ENCODE measurements around the gene HPS5.

The HPS5 gene

GRCh38 chr11:18317551-18317950 is 4.4 kb downstream of the HPS5 start:
- DNase-seq (ENCODE audit: low spot score): no peak

GRCh38 chr11:18315893-18316292 is 6.0 kb downstream of the HPS5 start:
- no peak for DNase-seq (ENCODE audit: low spot score)

DNA sequence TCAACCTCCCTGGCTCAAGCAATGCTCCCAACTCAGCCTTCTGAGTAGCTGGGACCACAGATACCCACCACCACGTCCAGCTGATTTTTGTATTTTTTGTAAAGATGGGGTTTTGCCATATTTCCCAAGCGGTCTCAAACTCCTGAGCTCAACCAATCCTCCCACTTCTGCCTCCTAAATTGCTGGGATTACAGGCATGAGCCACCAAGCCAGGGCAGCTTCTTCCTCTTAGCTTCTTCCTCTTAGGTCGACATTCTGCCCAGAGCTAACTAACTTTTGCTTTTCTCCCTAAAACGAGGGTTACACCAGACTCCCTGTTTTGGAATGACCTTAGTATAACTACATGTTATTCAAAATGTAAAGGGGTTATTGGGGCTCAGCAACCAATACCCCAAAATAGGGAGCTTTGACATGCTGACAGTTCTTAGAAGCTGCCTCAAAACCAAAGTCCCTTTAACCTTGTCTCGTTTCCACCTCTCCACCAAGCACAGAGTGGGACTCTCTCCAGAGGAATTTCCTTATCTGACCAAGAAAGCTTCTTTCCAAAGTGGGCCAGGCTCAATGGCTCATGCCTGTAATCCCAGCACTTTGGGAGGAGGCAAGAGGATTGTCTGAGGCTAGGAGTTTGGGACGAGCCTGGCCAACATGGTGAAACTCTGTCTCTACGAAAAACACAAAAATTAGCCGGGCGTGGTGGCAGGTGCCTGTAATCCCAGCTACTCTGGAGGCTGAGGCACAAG is 7.0 kb downstream of the HPS5 start:
- no peak for DNase-seq (ENCODE audit: low spot score)

- DNase-seq (ENCODE audit: low spot score): no peak
Measured at GRCh38 chr11:18313965-18314763, 7.8 kb downstream of the HPS5 start.

GRCh38 chr11:18312663-18313420 is 9.1 kb downstream of the HPS5 start:
- peak; percentile 55 for DNase-seq (ENCODE audit: low spot score)

- peak; percentile 81 for DNase-seq (ENCODE audit: low spot score)
Measured at GRCh38 chr11:18312012-18312411, 9.9 kb downstream of the HPS5 start.

DNA sequence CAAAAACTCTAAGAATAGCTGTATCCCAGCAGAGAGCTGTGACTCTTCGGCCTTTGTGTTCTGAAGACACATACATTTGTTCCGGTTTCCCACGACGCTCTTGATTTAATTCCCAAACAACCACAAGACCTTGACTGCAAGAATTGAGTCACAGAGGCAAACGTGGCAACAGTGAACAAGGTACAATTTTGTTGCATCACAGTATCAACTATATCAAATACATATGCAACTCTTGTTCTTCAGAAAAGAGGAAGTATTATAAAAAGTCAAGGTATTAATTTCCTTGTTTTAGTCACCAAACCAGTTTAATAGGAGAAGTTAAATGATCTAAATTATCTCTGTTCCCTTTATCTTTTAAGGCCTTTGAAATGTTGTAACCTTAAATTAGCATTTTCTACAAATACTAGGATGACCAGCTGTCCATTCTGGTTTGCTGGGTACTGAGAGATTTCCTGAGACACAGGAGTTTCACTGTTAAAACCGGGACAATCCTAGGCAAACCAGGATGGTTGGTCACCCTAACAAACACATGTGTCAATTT is 11.1 kb downstream of the HPS5 start:
- no peak for DNase-seq (ENCODE audit: low spot score)

GRCh38 chr11:18309691-18310090 is 12.2 kb downstream of the HPS5 start:
- DNase-seq (ENCODE audit: low spot score): no peak

GRCh38 chr11:18308242-18308641 is 13.7 kb downstream of the HPS5 start:
- DNase-seq (ENCODE audit: low spot score): no peak

- no peak for DNase-seq (ENCODE audit: low spot score)
Measured at GRCh38 chr11:18307461-18308139, 14.3 kb downstream of the HPS5 start.

- DNase-seq (ENCODE audit: low spot score): no peak
Measured at GRCh38 chr11:18304745-18305144, 17.2 kb downstream of the HPS5 start.

DNA sequence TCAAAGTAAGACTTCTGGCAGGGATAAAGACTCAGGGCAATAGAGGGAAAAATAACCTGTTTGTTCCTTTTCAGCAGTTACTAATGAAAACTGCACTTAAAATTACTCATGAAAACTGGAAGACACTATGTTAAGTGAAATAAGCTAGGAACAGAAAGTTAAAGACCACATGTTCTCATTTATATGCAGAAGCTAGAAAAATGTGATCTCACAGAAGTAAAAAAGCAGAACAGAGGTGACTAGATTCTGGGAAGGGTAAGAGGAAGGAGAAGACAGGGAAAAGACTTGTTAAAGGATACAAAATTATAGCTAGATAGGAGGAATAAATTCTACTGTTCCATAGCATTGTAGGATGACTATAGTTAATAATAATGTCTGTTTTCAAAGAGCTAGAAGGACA is 22.2 kb downstream of the HPS5 start:
- DNase-seq (ENCODE audit: low spot score): no peak

GRCh38 chr11:18295316-18295715 is 26.6 kb downstream of the HPS5 start:
- DNase-seq (ENCODE audit: low spot score): peak; percentile 60

DNA sequence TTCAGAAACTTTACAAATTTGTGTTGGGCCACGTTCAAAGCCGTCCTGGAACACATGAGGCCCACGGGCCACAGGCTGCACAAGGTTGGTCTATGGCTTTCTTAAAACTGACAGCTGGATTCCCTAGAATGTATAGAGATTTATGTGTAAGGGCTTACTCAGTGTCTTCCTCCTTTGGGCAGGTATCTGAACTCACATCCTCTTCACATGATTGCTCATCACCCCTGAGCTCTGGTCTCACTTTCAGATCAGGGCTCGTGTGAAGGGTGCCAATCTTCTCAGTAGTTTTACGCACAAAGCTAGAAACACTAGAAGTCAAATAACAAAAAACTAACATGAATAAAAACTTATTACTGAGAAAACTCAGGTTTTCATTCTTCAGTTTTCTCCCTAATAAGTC is 27.1 kb downstream of the HPS5 start:
- DNase-seq (ENCODE audit: low spot score): no peak

GRCh38 chr11:18288911-18289310 is 33.0 kb downstream of the HPS5 start:
- DNase-seq (ENCODE audit: low spot score): no peak

DNA sequence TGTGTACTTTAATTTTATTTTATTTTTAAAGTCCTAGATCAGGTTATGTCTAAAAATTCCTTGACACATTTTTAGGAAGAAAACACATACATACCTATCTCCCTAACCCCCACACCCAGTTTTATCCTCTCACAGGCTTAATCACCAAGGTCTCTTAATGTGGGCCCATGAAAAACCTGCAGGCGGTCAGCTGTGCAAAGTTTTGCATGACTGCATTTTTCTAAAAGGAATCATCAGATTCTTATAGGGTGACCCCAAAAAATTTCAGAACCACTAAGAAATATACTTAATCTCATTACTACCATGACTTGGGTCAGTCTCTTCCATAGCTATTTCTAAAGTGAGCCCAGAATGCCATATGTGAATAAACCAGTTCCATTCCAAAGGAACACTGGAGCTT is 36.1 kb downstream of the HPS5 start:
- DNase-seq (ENCODE audit: low spot score): no peak

DNA sequence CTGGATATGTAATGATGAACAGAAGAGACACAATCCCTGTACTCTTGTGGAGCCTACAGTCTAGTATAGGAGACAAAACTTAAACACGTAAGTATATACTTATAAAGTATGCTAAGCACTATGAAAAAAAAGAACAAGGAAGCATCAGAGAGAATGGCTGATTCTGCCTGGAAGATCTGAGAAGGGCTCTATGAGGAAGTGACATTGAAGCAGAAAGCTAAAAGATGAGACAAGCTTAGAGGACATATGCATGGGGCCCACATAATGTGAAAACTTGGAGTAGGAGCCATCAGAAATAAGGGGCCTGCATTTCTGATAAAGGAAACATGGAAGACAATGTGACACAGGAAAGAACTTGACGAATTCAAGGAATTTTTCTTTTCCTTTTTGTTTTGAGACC is 39.3 kb downstream of the HPS5 start:
- DNase-seq (ENCODE audit: low spot score): no peak

GRCh38 chr11:18280438-18281045 is 41.4 kb downstream of the HPS5 start:
- DNase-seq (ENCODE audit: low spot score): no peak

GRCh38 chr11:18277565-18278271 is 44.2 kb downstream of the HPS5 start:
- no peak for DNase-seq (ENCODE audit: low spot score)

DNA sequence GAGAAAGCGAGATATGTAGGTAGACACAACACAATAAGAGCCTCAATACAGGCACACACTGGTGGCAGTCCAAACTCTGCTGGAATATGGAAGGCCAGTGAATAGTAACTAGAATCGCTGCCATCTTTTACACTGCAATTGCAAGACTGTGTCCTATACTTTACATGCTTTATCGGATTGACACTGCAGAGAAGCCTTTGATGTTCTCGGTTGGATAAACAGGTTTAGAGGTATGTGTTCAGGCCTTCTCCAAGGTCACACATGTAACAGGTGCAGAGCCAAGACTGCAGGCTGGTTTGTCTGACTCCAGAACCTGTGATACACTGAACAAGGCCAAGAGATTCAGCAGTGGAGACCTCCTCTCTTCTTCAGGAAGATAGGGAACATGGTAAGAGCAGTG is 50.7 kb downstream of the HPS5 start:
- no peak for DNase-seq (ENCODE audit: low spot score)

DNA sequence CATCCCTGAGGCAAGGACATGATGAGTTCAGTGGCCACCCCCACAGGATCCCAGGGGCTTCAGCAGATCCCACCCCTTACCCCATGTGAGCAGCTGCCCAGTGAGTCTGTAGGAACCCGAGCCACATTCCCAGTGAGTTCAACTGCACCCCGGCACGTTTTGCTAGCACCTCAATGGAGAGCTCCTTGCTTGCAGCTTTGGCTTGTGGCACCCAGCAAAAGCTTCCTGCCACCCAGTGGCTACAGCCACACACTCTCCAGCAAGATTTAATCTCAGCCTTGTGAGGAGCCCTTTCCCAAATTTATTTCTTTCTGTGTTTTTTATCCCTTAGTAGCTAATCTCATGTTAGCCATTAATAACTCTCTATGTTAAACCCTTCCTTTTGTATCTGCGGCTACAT is 51.8 kb downstream of the HPS5 start:
- DNase-seq (ENCODE audit: low spot score): no peak
